HG03354 (cell line): ENCODE data around the gene CCDC88B.
"Not testable (repeated sequence)": the region's sequence is repeated elsewhere in the genome, so short reads cannot be mapped to it uniquely, and the experiment has no call there.

ENCODE experiments used
- ATAC-seq: cut with Tn5 transposase; IDR thresholded peaks from one replicate; pipeline ENCODE4 v1.9.1; 2021; ENCODE audit warnings: mild to moderate bottlenecking; ENCODE audit not compliant: unreplicated experiment, poor library complexity, severe bottlenecking

The CCDC88B gene

GRCh38 chr11:64317961-64318765 is 21.8 kb upstream of the CCDC88B start, which contains the start of gene PRDX5:
Gene PRDX5 (plus strand): TSS chr11:64318121. CDS start chr11:64318216, 95 bp downstream.
- ATAC-seq = peak; percentile 76

GRCh38 chr11:64318766-64319761 is 20.9 kb upstream of the CCDC88B start:
- ATAC-seq = no peak

- no peak for ATAC-seq
Observed at GRCh38 chr11:64320556-64320955, 19.4 kb upstream of the CCDC88B start.

GRCh38 chr11:64321026-64321425 is 19.0 kb upstream of the CCDC88B start:
- no peak for ATAC-seq

DNA sequence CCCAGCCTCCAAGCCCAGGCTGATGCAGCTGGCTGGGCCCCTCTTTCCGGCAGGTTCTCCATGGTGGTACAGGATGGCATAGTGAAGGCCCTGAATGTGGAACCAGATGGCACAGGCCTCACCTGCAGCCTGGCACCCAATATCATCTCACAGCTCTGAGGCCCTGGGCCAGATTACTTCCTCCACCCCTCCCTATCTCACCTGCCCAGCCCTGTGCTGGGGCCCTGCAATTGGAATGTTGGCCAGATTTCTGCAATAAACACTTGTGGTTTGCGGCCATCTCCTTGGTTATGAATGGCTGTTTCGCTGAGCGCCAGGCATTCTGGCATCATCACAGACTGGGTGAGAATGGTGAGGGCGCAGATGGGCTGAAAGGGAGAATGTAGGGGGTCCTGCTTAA is 18.5 kb upstream of the CCDC88B start:
- no peak for ATAC-seq

GRCh38 chr11:64322925-64323260 is 17.1 kb upstream of the CCDC88B start:
- no peak for ATAC-seq

- no peak for ATAC-seq
Observed at GRCh38 chr11:64323373-64323772, 16.6 kb upstream of the CCDC88B start.

DNA sequence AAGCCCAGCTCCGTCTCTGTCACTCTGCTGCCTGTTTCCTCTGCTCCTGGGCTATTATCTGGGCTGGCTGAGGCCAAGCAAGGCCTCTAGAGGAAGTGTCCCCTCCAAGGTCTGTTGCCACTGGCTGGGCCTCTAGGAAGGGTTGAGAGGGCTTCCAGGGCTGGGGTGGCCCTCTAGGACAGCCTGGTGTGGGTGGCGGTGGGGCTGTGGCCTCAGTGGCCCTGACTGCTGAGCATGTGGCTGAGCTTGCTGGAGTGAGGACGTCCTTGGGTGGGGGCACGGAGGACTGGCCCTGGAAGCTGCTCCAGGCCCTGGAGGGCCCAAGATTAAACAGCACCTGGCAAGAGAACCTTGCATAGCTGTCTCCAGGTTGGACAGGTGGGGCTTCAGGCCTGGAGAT is 16.0 kb upstream of the CCDC88B start:
- not testable (repeated sequence) for ATAC-seq

DNA sequence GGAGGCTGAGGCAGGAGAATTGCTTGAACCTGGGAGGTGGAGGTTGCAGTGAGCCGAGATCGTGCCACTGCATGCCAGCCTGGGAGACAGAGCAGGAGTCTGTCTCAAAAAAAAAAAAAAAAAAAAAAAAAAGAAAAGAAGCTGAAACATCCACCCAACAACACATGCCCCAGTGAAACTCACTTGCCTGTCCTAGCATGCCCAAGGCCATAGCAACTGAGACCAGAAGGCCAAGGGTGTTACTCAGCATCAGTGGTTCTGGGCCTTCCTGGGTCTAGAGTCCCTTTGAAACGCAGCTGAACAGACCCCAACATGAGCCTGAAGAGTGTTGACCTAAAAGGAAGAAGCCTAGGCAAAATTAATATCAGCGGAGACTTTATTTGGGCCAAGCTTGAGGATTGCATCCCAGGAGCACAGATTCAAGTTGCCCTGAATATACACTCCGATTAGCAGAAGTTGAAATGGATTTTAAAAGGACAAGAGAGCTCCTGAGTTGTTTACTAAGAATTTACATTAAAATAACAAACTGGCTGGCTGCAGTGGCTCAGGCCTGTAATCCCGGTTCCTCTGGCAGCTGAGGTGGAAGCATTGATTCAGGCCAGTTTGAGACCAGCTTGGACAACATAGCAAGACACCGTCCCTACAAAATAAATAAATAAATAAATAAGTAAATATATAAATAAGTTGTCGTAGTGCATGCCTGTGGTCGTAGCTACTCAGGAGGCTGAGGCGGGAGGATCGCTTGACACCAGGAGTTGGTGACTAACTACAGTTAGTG is 15.1 kb upstream of the CCDC88B start:
- ATAC-seq = no peak

DNA sequence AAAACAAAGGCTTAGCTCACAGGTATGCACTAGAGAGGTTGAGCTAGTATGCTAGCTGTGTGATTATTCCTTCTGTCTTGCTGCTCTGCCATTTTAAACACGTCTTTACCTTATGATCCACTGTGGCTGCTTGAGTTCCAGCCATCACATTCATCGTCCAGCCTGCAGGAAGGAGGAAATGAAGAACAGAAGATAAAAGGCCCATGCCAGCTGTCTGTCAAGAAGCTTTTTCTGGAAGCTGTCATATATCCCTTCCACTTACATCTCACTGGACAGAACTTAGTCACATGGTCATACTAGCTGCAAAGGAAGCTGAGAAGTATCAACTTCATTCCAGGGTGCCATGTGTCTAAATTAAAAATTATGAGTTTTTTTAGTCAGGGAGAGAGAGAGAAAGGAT is 12.6 kb upstream of the CCDC88B start:
- no peak for ATAC-seq

GRCh38 chr11:64327993-64328392 is 12.0 kb upstream of the CCDC88B start:
- no peak for ATAC-seq

- no peak for ATAC-seq
Observed at GRCh38 chr11:64330888-64331287, 9.1 kb upstream of the CCDC88B start.

GRCh38 chr11:64331569-64332371 is 8.2 kb upstream of the CCDC88B start:
- ATAC-seq = peak; percentile 51

GRCh38 chr11:64333556-64333955 is 6.4 kb upstream of the CCDC88B start:
- no peak for ATAC-seq

GRCh38 chr11:64334764-64335735 is 5.0 kb upstream of the CCDC88B start:
- ATAC-seq = peak; percentile 83

GRCh38 chr11:64337538-64338249 is 2.3 kb upstream of the CCDC88B start:
- no peak for ATAC-seq

GRCh38 chr11:64338716-64339115 is 1.3 kb upstream of the CCDC88B start:
- ATAC-seq = no peak
